Measurements from ENCODE around the gene PIK3CD. TPM values are rescaled to one million over a fixed set of nuclear protein-coding genes. Genes with fewer than 3 reads are reported as not detected.

PIK3CD gene
- total RNA-seq, 4 donors from 2014 or later: 4.2 to 5.4 (median 5.0) TPM

DNA sequence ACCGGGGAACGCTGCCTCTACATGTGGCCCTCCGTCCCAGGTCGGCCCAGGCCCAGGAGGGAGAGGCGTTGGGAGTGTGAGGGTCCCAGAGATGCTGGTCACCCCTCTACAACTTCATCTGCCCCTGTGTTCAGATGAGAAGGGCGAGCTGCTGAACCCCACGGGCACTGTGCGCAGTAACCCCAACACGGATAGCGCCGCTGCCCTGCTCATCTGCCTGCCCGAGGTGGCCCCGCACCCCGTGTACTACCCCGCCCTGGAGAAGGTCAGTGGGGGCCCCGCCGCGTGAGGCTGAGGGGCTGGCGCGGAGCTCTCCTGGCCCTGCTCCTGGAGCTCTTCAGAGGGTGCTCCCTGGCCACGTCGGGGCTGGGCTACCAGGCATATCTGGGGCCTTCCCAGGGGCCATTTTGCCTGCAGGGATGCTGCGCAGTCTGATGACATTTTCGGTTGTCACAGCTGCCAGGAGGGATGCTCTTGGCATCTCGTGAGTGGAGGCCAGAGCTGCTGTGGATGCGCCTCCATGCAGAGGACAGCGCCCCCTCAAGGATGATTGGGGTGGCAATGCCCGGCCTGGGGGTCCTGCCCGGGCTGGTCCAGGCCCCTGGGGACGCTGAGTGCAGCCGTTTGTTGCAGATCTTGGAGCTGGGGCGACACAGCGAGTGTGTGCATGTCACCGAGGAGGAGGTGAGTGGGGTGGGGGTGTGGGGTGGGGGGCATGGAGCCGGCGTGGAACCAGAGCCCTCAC is 68.6 kb downstream of the PIK3CD start:
- 84 to 85% methylated on average over 30 to 36 of the region's 36 CpGs for WGBS, 2 donors
- no peak overlapping the region for H3K4me3 ChIP-seq (ENCODE audit: low read depth, poor library complexity, severe bottlenecking)
- no peak for DNase-seq (ENCODE audit: low spot score in 2 of 2)
- TF ChIP-seq, protein P1, sequence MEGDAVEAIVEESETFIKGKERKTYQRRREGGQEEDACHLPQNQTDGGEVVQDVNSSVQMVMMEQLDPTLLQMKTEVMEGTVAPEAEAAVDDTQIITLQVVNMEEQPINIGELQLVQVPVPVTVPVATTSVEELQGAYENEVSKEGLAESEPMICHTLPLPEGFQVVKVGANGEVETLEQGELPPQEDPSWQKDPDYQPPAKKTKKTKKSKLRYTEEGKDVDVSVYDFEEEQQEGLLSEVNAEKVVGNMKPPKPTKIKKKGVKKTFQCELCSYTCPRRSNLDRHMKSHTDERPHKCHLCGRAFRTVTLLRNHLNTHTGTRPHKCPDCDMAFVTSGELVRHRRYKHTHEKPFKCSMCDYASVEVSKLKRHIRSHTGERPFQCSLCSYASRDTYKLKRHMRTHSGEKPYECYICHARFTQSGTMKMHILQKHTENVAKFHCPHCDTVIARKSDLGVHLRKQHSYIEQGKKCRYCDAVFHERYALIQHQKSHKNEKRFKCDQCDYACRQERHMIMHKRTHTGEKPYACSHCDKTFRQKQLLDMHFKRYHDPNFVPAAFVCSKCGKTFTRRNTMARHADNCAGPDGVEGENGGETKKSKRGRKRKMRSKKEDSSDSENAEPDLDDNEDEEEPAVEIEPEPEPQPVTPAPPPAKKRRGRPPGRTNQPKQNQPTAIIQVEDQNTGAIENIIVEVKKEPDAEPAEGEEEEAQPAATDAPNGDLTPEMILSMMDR (IDR thresholded peaks at IDR 0.05): no peak
- no peak for TF ChIP-seq POLR2A (IDR thresholded peaks at IDR 0.05)
- intact Hi-C loops (cut with DNase I; ENCODE audit: low total_unique reads): no loop called here

DNA sequence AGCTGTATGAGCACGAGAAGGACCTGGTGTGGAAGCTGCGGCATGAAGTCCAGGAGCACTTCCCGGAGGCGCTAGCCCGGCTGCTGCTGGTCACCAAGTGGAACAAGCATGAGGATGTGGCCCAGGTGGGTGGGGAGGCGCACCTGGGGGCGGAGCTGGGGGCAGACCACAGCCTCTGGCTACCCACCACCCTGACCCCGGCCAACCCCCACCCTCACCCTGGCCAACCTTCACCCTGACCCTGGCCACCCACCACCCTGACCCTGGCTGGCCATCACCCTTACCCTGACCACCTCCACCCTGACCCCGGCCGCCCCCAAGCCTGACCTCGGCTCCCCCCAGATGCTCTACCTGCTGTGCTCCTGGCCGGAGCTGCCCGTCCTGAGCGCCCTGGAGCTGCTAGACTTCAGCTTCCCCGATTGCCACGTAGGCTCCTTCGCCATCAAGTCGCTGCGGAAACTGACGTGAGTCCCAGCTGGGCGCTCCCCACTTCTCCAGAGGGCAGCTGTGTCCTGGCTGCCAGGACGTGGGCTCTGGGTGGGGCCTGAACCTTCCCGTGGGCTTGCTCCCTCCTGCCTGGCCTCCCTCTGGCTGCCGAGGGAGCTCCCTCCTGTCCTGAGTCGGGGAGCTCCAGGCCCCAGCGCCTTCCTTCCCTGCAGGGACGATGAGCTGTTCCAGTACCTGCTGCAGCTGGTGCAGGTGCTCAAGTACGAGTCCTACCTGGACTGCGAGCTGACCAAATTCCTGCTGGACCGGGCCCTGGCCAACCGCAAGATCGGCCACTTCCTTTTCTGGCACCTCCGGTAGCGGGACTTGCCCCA is 69.5 kb downstream of the PIK3CD start:
- no peak overlapping the region for H3K4me3 ChIP-seq (ENCODE audit: low read depth, poor library complexity, severe bottlenecking)
- 82 to 86% methylated on average over 8 to 34 of the region's 34 CpGs for WGBS, 2 donors
- intact Hi-C loops (cut with DNase I; ENCODE audit: low total_unique reads): no loop called here
- TF ChIP-seq, protein P1 (IDR thresholded peaks at IDR 0.05): no peak
- TF ChIP-seq POLR2A (IDR thresholded peaks at IDR 0.05): no peak
- DNase-seq (ENCODE audit: low spot score in 2 of 2): no peak

DNA sequence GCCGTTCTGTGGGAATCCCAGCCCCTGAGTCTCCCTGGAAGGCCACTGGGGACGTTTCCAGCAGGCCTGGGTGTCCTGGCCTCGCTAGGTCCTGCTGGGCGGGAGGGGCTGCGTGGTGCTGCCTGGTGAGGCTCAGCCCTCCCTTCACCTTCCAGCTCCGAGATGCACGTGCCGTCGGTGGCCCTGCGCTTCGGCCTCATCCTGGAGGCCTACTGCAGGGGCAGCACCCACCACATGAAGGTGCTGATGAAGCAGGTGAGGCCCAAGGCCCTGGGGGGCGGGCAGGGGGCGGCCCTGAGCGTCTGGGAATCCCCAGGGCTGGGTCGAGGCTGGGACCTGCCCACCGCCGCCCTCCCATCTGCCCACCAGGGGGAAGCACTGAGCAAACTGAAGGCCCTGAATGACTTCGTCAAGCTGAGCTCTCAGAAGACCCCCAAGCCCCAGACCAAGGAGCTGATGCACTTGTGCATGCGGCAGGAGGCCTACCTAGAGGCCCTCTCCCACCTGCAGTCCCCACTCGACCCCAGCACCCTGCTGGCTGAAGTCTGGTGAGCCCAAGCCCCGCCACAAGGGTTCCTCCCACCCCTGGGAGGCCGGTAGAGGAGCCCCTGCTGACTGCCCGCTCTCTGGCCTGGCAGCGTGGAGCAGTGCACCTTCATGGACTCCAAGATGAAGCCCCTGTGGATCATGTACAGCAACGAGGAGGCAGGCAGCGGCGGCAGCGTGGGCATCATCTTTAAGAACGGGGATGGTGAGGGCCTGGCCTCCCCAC is 70.3 kb downstream of the PIK3CD start:
- WGBS, 2 donors: 61 to 62% methylated on average over 22 to 29 of the region's 29 CpGs
- intact Hi-C loops (cut with DNase I; ENCODE audit: low total_unique reads): no loop called here
- TF ChIP-seq POLR2A (IDR thresholded peaks at IDR 0.05): no peak
- TF ChIP-seq, protein P1 (IDR thresholded peaks at IDR 0.05): no peak
- no peak overlapping the region for H3K4me3 ChIP-seq (ENCODE audit: low read depth, poor library complexity, severe bottlenecking)
- no peak for DNase-seq (ENCODE audit: low spot score in 2 of 2)

DNA sequence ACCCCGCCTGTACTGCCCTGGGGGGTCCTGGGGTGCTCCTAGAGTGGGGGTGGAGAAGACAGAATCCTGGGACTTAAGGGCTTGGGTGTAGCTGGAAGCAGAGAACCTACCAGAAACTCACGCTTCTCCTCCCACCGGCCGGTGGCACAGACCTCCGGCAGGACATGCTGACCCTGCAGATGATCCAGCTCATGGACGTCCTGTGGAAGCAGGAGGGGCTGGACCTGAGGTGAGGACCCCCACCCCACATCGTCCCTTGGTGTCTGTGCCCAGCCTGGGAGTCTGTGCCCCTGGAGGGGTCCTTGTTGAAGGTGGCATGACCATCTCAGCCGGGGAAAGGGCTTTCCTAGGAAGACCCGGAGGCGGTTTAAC is 70.8 kb downstream of the PIK3CD start:
- H3K4me3 ChIP-seq (ENCODE audit: low read depth, poor library complexity, severe bottlenecking): no peak overlapping the region
- 94 to 97% methylated on average over 10 of the region's 10 CpGs for WGBS, 2 donors
- intact Hi-C loops (cut with DNase I; ENCODE audit: low total_unique reads): no loop called here
- no peak for DNase-seq (ENCODE audit: low spot score in 2 of 2)
- no peak for TF ChIP-seq POLR2A (IDR thresholded peaks at IDR 0.05)
- TF ChIP-seq, protein P1 (IDR thresholded peaks at IDR 0.05): no peak

DNA sequence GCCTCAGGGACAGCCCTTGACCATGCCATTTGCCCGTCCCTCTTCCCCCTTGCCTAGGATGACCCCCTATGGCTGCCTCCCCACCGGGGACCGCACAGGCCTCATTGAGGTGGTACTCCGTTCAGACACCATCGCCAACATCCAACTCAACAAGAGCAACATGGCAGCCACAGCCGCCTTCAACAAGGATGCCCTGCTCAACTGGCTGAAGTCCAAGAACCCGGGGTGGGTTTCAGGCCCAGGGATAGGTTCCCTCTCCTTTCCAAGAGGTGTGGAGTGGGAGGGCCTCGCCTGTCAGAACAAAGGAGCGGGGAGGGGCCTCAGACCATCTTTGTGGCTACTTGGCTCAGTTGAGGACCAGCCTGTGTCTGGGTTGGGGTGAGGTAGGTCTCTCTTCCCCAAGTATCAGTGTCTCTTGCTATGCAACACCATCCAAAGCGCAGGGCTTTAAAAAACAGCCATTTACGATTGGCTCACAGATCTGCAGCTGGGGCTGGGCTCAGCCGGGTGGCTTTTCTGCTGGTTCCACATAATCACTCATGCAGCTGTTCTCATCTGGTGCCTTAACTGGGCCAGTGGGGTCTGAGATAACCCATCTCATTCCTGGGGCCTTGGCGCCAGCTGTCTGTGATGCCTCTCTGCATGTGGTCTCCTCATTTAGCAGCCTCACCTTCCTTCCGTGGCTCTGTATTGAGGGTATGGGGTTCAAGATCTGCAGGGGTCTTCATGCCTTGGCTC is 71.7 kb downstream of the PIK3CD start:
- intact Hi-C loops (cut with DNase I; ENCODE audit: low total_unique reads): no loop called here
- no peak overlapping the region for H3K4me3 ChIP-seq (ENCODE audit: low read depth, poor library complexity, severe bottlenecking)
- no peak for TF ChIP-seq POLR2A (IDR thresholded peaks at IDR 0.05)
- DNase-seq (ENCODE audit: low spot score in 2 of 2): no peak
- 95 to 98% methylated on average over 14 of the region's 14 CpGs for WGBS, 2 donors
